EL (cell line): ENCODE measurements around the gene TXLNB.
"Not testable (repeated sequence)": the region's sequence is repeated elsewhere in the genome, so short reads cannot be mapped to it uniquely, and the experiment has no call there.

ENCODE experiments used
- DNase-seq: peaks from one replicate; pipeline ENCODE4 v3.0.0-alpha.2; 2016

Gene TXLNB

GRCh38 chr6:139308936-139309603 is 17.3 kb upstream of the TXLNB start:
- peak; percentile 62 for DNase-seq

GRCh38 chr6:139308286-139308916 is 16.6 kb upstream of the TXLNB start:
- no peak for DNase-seq

GRCh38 chr6:139306291-139306981 is 14.6 kb upstream of the TXLNB start:
- no peak for DNase-seq

- no peak for DNase-seq
Measured at GRCh38 chr6:139303185-139303584, 11.4 kb upstream of the TXLNB start.

- no peak for DNase-seq
Measured at GRCh38 chr6:139297921-139298320, 6.1 kb upstream of the TXLNB start.

GRCh38 chr6:139296927-139297326 is 5.1 kb upstream of the TXLNB start:
- peak; percentile 73 for DNase-seq

- DNase-seq, result no peak
Measured at GRCh38 chr6:139295901-139296300, 4.1 kb upstream of the TXLNB start.

- DNase-seq, result no peak
Measured at GRCh38 chr6:139294090-139294489, 2.3 kb upstream of the TXLNB start.

GRCh38 chr6:139293230-139293629 is 1.4 kb upstream of the TXLNB start:
- DNase-seq, result not testable (repeated sequence)

GRCh38 chr6:139290787-139291311 is 949 bp downstream of the TXLNB start:
- peak; percentile 21 for DNase-seq

GRCh38 chr6:139289233-139289632 is 2.6 kb downstream of the TXLNB start:
- DNase-seq, result no peak

GRCh38 chr6:139288496-139289040 is 3.2 kb downstream of the TXLNB start:
- DNase-seq, result no peak

- no peak for DNase-seq
Measured at GRCh38 chr6:139287868-139288267, 3.9 kb downstream of the TXLNB start.

GRCh38 chr6:139286438-139286837 is 5.4 kb downstream of the TXLNB start:
- DNase-seq, result not testable (repeated sequence)

- DNase-seq, result no peak
Measured at GRCh38 chr6:139285590-139285989, 6.2 kb downstream of the TXLNB start.

- no peak for DNase-seq
Measured at GRCh38 chr6:139284789-139285188, 7.0 kb downstream of the TXLNB start.

GRCh38 chr6:139282684-139283083 is 9.1 kb downstream of the TXLNB start:
- DNase-seq, result no peak

- no peak for DNase-seq
Measured at GRCh38 chr6:139278190-139278589, 13.6 kb downstream of the TXLNB start.

- no peak for DNase-seq
Measured at GRCh38 chr6:139277587-139277986, 14.2 kb downstream of the TXLNB start.

- no peak for DNase-seq
Measured at GRCh38 chr6:139277161-139277560, 14.6 kb downstream of the TXLNB start.

- DNase-seq, result no peak
Measured at GRCh38 chr6:139275279-139276055, 16.3 kb downstream of the TXLNB start.

- no peak for DNase-seq
Measured at GRCh38 chr6:139271056-139271455, 20.7 kb downstream of the TXLNB start.

GRCh38 chr6:139270249-139270648 is 21.5 kb downstream of the TXLNB start:
- DNase-seq, result no peak
